ENCODE data around the gene NKRF.

Gene NKRF

GRCh38 chrX:119635179-119635578 is 29.0 kb upstream of the NKRF start:
- Histone ChIP-seq H3K27ac (no peak overlapping the region), H3K4me3 (no peak overlapping the region)
- TF ChIP-seq CTCF (IDR thresholded peaks at IDR 0.05): no peak
- no peak for DNase-seq (ENCODE audit: low spot score)

GRCh38 chrX:119625843-119626242 is 19.6 kb upstream of the NKRF start:
- no peak overlapping the region for H3K27ac ChIP-seq

GRCh38 chrX:119624951-119625668 is 18.9 kb upstream of the NKRF start:
- no peak for DNase-seq (ENCODE audit: low spot score)
- Histone ChIP-seq H3K27ac (no peak overlapping the region), H3K4me3 (no peak overlapping the region)
- no peak for TF ChIP-seq CTCF (IDR thresholded peaks at IDR 0.05)

More at GRCh38 chrX:119625843-119626242, 19.6 kb upstream of the NKRF start:
- no peak for TF ChIP-seq CTCF (IDR thresholded peaks at IDR 0.05)
- H3K4me3 ChIP-seq: no peak overlapping the region
- DNase-seq (ENCODE audit: low spot score): no peak

GRCh38 chrX:119624417-119624816 is 18.2 kb upstream of the NKRF start:
- no peak overlapping the region for H3K27ac ChIP-seq
- no peak overlapping the region for H3K4me3 ChIP-seq
- DNase-seq (ENCODE audit: low spot score): no peak
- no peak for TF ChIP-seq CTCF (IDR thresholded peaks at IDR 0.05)

- Histone ChIP-seq H3K27ac (no peak overlapping the region), H3K4me3 (no peak overlapping the region)
- TF ChIP-seq CTCF (IDR thresholded peaks at IDR 0.05): no peak
- DNase-seq (ENCODE audit: low spot score): no peak
These were observed 16.4 kb upstream of the NKRF start for GRCh38 chrX:119622356-119623232.

GRCh38 chrX:119618439-119618838 is 12.2 kb upstream of the NKRF start:
- TF ChIP-seq CTCF (IDR thresholded peaks at IDR 0.05): no peak
- DNase-seq (ENCODE audit: low spot score): no peak
- Histone ChIP-seq H3K4me3 (no peak overlapping the region), H3K27ac (no peak overlapping the region)

Measured in coronary artery (tissue), 2 donors.